CD4-positive, alpha-beta memory T cell (primary cell): ENCODE data around the gene SASH1. TPM values are rescaled to one million over a fixed set of nuclear protein-coding genes. Genes with fewer than 3 reads are reported as not detected.

Experiments used
- CTCF ChIA-PET: fragments of 350-600 bp; sonication (Branson Sonifier 250); formaldehyde crosslinking; loops from one replicate; lab custom pipeline; 2021; ENCODE audit warnings: inconsistent platforms; ENCODE audit not compliant: partially characterized antibody; lab: Charles Lee
- POLR2A ChIA-PET: fragments of 350-600 bp; sonication (Branson Sonifier 250); formaldehyde crosslinking; loops from one replicate; lab custom pipeline; 2021; ENCODE audit not compliant: partially characterized antibody; lab: Charles Lee
- DNase-seq, 5 donors: peaks; one replicate each; pipeline versions ENCODE4 v3.0.0 to v3.0.0-alpha.2; 2020 to 2022; ENCODE audit warnings: mixed read lengths in 1 of 5
- H3K27ac ChIP-seq: one replicate; pipeline ENCODE4 v1.7.0; 2013; ENCODE audit warnings: low read depth, low read length
- H3K27me3 ChIP-seq: 2 replicates; pipeline ENCODE4 v1.7.0; 2013; ENCODE audit warnings: mild to moderate bottlenecking, low read length, moderate library complexity; ENCODE audit not compliant: insufficient read depth
- H3K36me3 ChIP-seq: 2 replicates; pipeline ENCODE4 v1.7.0; 2013; ENCODE audit warnings: mild to moderate bottlenecking, low read length, moderate library complexity; ENCODE audit not compliant: insufficient read depth
- H3K4me1 ChIP-seq: 2 replicates; pipeline ENCODE4 v1.7.0; 2013; ENCODE audit warnings: mild to moderate bottlenecking, low read length, moderate library complexity; ENCODE audit not compliant: insufficient read depth
- H3K4me3 ChIP-seq, 2 donors: one replicate each; pipeline ENCODE4 v1.7.0; 2013; ENCODE audit warnings: low read length in 2 of 2, mild to moderate bottlenecking in 1 of 2
- H3K9me3 ChIP-seq, 2 donors: one replicate each; pipeline ENCODE4 v1.7.0; 2013; ENCODE audit warnings: low read length in 2 of 2, control low read depth in 1 of 2; ENCODE audit not compliant: control insufficient read depth in 1 of 2
- H3K27ac Mint-ChIP-seq, 7 donors: one replicate each; pipeline ENCODE4 v1.8.0; 2020 to 2021; ENCODE audit warnings: mixed read lengths in 7 of 7, mild to moderate bottlenecking in 6 of 7, inconsistent platforms in 3 of 7, moderate library complexity in 3 of 7
- H3K27me3 Mint-ChIP-seq, 2 donors: one replicate each; pipeline ENCODE4 v1.8.0; 2020 to 2021; ENCODE audit warnings: mixed read lengths in 2 of 2
- H3K36me3 Mint-ChIP-seq, 2 donors: one replicate each; pipeline ENCODE4 v1.8.0; 2020 to 2021; ENCODE audit warnings: mixed read lengths in 2 of 2, inconsistent platforms in 1 of 2, mild to moderate bottlenecking in 1 of 2
- H3K4me1 Mint-ChIP-seq, 4 donors: one replicate each; pipeline ENCODE4 v1.8.0; 2020 to 2021; ENCODE audit warnings: mixed read lengths in 4 of 4, mild to moderate bottlenecking in 1 of 4
- H3K4me3 Mint-ChIP-seq, 8 donors: one replicate each; pipeline ENCODE4 v1.8.0; 2020 to 2021; ENCODE audit warnings: mixed read lengths in 8 of 8, mild to moderate bottlenecking in 7 of 8, moderate library complexity in 6 of 8, inconsistent platforms in 3 of 8
- H3K9me3 Mint-ChIP-seq, 8 donors: one replicate each; pipeline ENCODE4 v1.8.0; 2020 to 2021; ENCODE audit warnings: mixed read lengths in 8 of 8, mild to moderate bottlenecking in 5 of 8, inconsistent platforms in 3 of 8, moderate library complexity in 1 of 8
- intact Hi-C: fragments of 100-400 bp; cut with micrococcal nuclease; formaldehyde crosslinking; loops from one replicate; pipeline ENCODE4 v1.15.1; 2023
- polyA plus RNA-seq, 2 donors: library from polyadenylated mRNA; unstranded; fragments of 300-500 nt; fragmentation: Illumina TruSeq; gene quantifications; one replicate each; pipeline ENCODE4 v1.2.3, GENCODE V29; 2021
- total RNA-seq, 2 experiments: library from RNA; stranded (reverse); gene quantifications; one replicate each; pipeline ENCODE4 v1.2.3, GENCODE V29; 2021

The SASH1 gene
- total and polyA plus RNA-seq, 4 experiments from 2014 or later = 0.26 to 4.9 (median 1.7) TPM

DNA sequence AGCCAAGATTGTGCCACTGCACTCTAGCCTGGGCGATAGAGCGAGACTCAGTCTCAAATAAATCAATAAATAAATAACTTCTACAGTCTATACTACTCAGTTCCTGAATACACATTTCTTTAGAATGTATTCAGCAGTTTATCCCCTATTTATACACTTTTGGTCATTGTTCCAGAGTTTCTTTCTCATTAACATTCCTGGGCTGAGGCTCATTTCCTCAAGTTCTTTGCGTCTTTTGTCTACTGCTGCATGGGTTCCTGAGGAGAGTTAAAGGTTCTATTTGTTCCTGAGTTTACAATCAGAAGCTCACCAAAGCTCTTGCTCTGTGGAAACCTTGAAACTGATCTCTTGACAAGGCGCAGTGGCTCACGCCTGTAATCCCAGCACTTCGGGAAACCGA, 37.7 kb upstream of the SASH1 start:
- CTCF ChIA-PET = no interaction called here
- no peak overlapping the region for H3K4me3 Mint-ChIP-seq
- Histone ChIP-seq H3K36me3 (no peaks in the 10 kb centered on the region), H3K27ac (no peak overlapping the region), H3K4me1 (no peaks in the 10 kb centered on the region), H3K4me3 (no peak overlapping the region), H3K27me3 (no peaks in the 10 kb centered on the region), H3K9me3 (no peaks in the 10 kb centered on the region)
- H3K27ac Mint-ChIP-seq = no peak overlapping the region
- H3K27me3 Mint-ChIP-seq = peaks cover 2% of the 10 kb centered on the region in 2 donors
- intact Hi-C loops = no loop called here
- POLR2A ChIA-PET = no interaction called here
- DNase-seq = no peak
- H3K36me3 Mint-ChIP-seq = no peaks in the 10 kb centered on the region
- no peaks in the 10 kb centered on the region for H3K9me3 Mint-ChIP-seq
- H3K4me1 Mint-ChIP-seq = no peaks in the 10 kb centered on the region

DNA sequence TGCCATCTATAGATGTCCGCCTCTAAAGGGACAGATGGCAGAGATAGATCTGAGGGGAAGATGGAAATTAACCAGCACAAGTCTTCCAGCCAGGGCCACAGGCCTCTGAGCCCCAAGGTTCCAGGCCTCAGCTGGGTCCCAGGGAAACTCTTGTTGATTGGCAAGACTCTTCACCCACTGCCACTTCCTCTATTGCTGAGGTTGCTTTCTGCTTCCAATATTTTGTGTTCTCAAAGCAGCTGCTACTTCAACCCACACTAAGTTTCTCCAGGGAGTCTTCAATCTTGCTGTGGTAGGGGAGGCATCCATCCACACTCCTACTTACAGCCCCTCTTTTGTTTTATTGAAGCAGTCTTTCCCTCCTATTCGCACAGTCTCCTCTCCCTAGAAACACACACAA, 36.4 kb upstream of the SASH1 start:
- Histone ChIP-seq H3K4me1 (no peaks in the 10 kb centered on the region), H3K9me3 (no peaks in the 10 kb centered on the region), H3K27ac (no peak overlapping the region), H3K36me3 (no peaks in the 10 kb centered on the region), H3K4me3 (no peak overlapping the region), H3K27me3 (no peaks in the 10 kb centered on the region)
- Mint-ChIP-seq H3K36me3 (no peaks in the 10 kb centered on the region), H3K4me1 (no peaks in the 10 kb centered on the region), H3K9me3 (no peaks in the 10 kb centered on the region), H3K4me3 (no peak overlapping the region), H3K27ac (no peak overlapping the region), H3K27me3 (peaks cover 0 to 2% of the 10 kb centered on the region in 2 donors)
- CTCF ChIA-PET = no interaction called here
- intact Hi-C loops = no loop called here
- POLR2A ChIA-PET = no interaction called here
- no peak for DNase-seq

DNA sequence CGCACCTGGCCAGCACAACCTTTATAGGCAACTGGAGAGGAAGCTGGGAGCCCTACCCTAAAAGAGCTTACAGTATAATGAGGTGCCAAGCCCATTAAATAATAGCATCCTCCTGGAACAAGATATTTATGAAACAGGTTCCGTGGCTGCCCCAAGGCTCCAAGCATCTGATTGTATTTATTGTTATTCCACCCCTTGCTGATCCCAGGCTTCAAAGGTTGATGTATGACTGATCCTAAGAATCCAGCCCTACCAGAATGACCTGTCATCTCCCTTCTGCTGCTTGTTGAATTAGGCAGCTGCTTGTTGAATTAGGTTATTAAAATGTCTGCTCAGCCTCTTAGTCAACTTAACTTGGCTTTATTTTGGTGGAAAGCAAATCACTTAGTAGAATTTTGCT, 35.2 kb upstream of the SASH1 start:
- no peak overlapping the region for H3K4me3 ChIP-seq
- Mint-ChIP-seq H3K36me3 (no peaks in the 10 kb centered on the region), H3K4me1 (no peaks in the 10 kb centered on the region), H3K27ac (no peak overlapping the region), H3K9me3 (no peaks in the 10 kb centered on the region), H3K4me3 (no peak overlapping the region), H3K27me3 (peaks cover 0 to 2% of the 10 kb centered on the region in 2 donors)
- H3K36me3 ChIP-seq = no peaks in the 10 kb centered on the region
- intact Hi-C loops = no loop called here
- no peaks in the 10 kb centered on the region for H3K27me3 ChIP-seq
- no peaks in the 10 kb centered on the region for H3K9me3 ChIP-seq
- no peak overlapping the region for H3K27ac ChIP-seq
- no peaks in the 10 kb centered on the region for H3K4me1 ChIP-seq
- ChIA-PET POLR2A (no interaction called here), CTCF (no interaction called here)
- DNase-seq = no peak

DNA sequence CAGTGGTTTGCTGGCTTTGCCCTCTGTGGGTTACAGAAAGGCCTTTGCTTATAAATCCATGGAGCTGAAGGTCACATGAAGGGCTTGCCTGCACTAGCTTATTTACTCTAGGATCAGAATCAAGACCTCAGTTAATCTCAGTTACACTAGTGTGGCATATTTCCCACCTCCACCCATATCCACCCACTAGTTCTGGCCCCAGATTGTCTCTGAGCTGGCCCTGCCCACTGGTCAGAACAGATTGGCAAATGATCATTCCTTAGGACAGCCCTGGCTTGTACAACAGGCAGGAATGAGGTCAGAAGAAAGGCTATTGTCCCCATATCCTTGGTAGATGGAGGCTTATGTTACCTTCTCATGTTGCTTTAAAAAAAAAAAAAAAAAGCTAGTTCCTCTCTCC, 33.3 kb upstream of the SASH1 start:
- intact Hi-C loops = no loop called here
- POLR2A ChIA-PET = no interaction called here

DNA sequence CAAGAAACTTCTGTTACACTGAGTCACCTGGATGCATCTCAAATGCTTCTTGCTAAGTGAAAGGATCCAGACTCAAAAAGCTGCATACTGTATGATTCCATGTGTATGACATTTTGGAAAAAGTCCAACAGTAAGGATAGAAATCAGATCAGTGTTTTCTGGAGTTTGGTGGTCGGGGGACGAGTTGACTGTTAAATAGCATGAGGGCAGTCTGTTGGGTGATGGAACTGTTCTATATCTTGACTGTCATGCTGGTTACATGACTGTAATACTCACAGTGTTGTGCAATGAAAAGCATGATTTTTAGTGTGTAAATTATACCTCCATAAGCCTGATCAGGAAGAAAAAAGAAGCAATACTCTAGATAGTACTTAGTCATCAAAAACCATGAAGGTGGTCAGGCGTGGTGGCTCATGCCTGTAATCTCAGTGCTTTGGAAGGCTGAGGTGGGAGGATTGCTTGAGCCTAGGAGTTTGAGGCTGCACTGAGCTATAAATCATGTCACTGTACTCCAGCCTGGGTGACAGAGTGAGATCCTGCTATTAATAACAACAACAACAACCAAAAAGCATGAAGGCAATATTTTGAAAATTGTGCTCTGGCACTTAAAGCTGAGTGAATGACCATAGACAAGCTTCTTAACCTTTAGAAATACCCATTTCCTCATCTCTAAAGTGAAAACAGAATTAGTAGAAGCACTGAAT, 30.5 kb upstream of the SASH1 start:
- H3K4me1 ChIP-seq = no peaks in the 10 kb centered on the region
- Mint-ChIP-seq H3K27ac (no peak overlapping the region), H3K9me3 (no peaks in the 10 kb centered on the region), H3K4me1 (no peaks in the 10 kb centered on the region), H3K4me3 (no peak overlapping the region), H3K27me3 (peaks cover 0 to 5% of the 10 kb centered on the region in 2 donors), H3K36me3 (no peaks in the 10 kb centered on the region)
- no peak overlapping the region for H3K27ac ChIP-seq
- H3K9me3 ChIP-seq = no peaks in the 10 kb centered on the region
- POLR2A ChIA-PET = no interaction called here
- H3K4me3 ChIP-seq = no peak overlapping the region
- intact Hi-C loops = no loop called here
- DNase-seq = no peak
- H3K27me3 ChIP-seq = no peaks in the 10 kb centered on the region
- no peaks in the 10 kb centered on the region for H3K36me3 ChIP-seq
- CTCF ChIA-PET = no interaction called here

More for the DNA sequence above, 33.3 kb upstream of the SASH1 start:
- Mint-ChIP-seq H3K9me3 (no peaks in the 10 kb centered on the region), H3K27ac (no peak overlapping the region), H3K4me3 (no peak overlapping the region), H3K4me1 (no peaks in the 10 kb centered on the region), H3K36me3 (no peaks in the 10 kb centered on the region), H3K27me3 (peaks cover 0 to 2% of the 10 kb centered on the region in 2 donors)
- H3K27ac ChIP-seq = no peak overlapping the region
- no peaks in the 10 kb centered on the region for H3K9me3 ChIP-seq
- DNase-seq = no peak
- H3K27me3 ChIP-seq = no peaks in the 10 kb centered on the region
- no peaks in the 10 kb centered on the region for H3K4me1 ChIP-seq
- CTCF ChIA-PET = interaction anchor here (1.0 kb wide), 1 partner anchor 9 kb away, joined by 3 read pairs; no protein-coding TSS in a partner anchor
- H3K36me3 ChIP-seq = no peaks in the 10 kb centered on the region
- no peak overlapping the region for H3K4me3 ChIP-seq

DNA sequence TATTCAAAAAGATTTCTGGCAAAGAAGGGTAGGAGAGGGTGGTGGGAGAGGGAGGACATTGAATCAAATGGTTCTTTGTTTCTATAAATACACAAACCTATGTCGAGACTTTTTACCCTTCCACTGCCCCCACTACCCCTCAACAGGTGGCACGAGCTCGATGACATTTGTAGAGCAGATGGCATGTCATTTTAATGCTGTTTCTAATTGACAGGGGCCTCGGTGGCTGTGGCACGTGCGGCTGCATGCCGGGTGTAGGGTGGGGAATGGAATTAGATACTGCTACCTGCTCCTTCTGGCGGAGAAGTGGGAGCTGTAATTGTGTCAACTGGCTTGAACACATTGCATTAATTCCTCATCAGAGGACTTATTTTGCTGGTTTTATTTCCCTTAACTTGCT, 29.1 kb upstream of the SASH1 start:
- H3K27me3 ChIP-seq = no peaks in the 10 kb centered on the region
- no peak overlapping the region for H3K4me3 Mint-ChIP-seq
- intact Hi-C loops = no loop called here
- DNase-seq = no peak
- H3K9me3 Mint-ChIP-seq = no peaks in the 10 kb centered on the region
- CTCF ChIA-PET = no interaction called here
- no peaks in the 10 kb centered on the region for H3K4me1 ChIP-seq
- no peak overlapping the region for H3K4me3 ChIP-seq
- no peaks in the 10 kb centered on the region for H3K4me1 Mint-ChIP-seq
- H3K27ac Mint-ChIP-seq = no peak overlapping the region
- H3K9me3 ChIP-seq = no peaks in the 10 kb centered on the region
- H3K27ac ChIP-seq = no peak overlapping the region
- peaks cover 0 to 5% of the 10 kb centered on the region in 2 donors for H3K27me3 Mint-ChIP-seq
- H3K36me3 ChIP-seq = no peaks in the 10 kb centered on the region
- H3K36me3 Mint-ChIP-seq = no peaks in the 10 kb centered on the region
- POLR2A ChIA-PET = no interaction called here

DNA sequence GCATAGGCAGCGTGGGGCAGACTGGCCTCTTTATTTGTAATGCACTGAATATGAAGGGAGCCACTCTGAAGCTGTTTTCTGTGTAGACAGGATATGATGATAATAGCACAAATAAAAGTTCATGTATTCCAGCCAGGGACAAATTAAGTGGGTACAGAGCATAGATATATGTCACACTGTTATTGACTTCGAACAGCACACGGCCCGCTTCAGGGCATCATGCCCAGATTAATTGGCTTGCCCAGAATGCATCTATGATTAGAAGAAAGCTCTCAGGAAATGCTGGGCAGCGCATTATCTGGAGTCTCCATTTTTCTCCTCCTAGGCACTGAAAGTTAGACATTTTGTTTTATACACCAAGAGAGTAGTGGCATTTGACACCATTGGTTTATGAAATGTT, 26.3 kb upstream of the SASH1 start:
- CTCF ChIA-PET = no interaction called here

More for the DNA sequence above, 26.3 kb upstream of the SASH1 start:
- Mint-ChIP-seq H3K36me3 (no peaks in the 10 kb centered on the region), H3K4me1 (no peaks in the 10 kb centered on the region), H3K9me3 (peaks cover 0 to 2% (median 0%) of the 10 kb centered on the region in 8 donors), H3K4me3 (no peak overlapping the region), H3K27me3 (peaks cover 0 to 3% of the 10 kb centered on the region in 2 donors), H3K27ac (no peak overlapping the region)
- Histone ChIP-seq H3K36me3 (no peaks in the 10 kb centered on the region), H3K4me1 (no peaks in the 10 kb centered on the region), H3K9me3 (no peaks in the 10 kb centered on the region), H3K27ac (no peak overlapping the region), H3K27me3 (no peaks in the 10 kb centered on the region), H3K4me3 (no peak overlapping the region)
- POLR2A ChIA-PET = no interaction called here
- intact Hi-C loops = no loop called here
- DNase-seq = no peak
